Measurements from ENCODE around the gene PDE8A.

PDE8A gene

DNA sequence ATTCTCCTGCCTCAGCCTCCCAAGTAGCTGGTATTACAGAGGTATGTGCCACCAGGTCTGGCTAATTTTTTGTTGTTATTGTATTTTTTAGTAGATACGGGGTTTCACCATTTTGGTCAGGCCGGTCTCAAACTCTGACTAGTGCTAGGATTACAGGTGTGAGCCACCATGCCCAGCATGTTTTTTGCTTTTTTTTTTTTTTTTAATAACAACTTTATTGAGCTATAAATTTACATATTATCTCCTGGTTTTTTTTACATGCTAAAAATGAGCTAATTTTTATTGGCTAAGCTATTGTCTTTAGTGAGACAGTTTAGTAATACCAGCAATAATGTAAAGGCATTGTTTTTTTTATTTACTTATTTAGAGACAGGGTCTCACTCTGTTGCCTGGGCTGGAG, 105.2 kb downstream of the PDE8A start:
- TF ChIP-seq, protein P1, sequence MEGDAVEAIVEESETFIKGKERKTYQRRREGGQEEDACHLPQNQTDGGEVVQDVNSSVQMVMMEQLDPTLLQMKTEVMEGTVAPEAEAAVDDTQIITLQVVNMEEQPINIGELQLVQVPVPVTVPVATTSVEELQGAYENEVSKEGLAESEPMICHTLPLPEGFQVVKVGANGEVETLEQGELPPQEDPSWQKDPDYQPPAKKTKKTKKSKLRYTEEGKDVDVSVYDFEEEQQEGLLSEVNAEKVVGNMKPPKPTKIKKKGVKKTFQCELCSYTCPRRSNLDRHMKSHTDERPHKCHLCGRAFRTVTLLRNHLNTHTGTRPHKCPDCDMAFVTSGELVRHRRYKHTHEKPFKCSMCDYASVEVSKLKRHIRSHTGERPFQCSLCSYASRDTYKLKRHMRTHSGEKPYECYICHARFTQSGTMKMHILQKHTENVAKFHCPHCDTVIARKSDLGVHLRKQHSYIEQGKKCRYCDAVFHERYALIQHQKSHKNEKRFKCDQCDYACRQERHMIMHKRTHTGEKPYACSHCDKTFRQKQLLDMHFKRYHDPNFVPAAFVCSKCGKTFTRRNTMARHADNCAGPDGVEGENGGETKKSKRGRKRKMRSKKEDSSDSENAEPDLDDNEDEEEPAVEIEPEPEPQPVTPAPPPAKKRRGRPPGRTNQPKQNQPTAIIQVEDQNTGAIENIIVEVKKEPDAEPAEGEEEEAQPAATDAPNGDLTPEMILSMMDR (IDR thresholded peaks at IDR 0.05; ENCODE audit: unreplicated experiment in 3 of 3) = no peak
- Mint-ChIP-seq H3K36me3 (ENCODE audit: low read depth) (peaks cover 30% of the 10 kb centered on the region), H3K4me1 (no peaks in the 10 kb centered on the region), H3K9me3 (peaks cover 4% of the 10 kb centered on the region), H3K27ac (no peak overlapping the region), H3K4me3 (no peak overlapping the region), H3K27me3 (ENCODE audit: low read depth) (no peaks in the 10 kb centered on the region)

DNA sequence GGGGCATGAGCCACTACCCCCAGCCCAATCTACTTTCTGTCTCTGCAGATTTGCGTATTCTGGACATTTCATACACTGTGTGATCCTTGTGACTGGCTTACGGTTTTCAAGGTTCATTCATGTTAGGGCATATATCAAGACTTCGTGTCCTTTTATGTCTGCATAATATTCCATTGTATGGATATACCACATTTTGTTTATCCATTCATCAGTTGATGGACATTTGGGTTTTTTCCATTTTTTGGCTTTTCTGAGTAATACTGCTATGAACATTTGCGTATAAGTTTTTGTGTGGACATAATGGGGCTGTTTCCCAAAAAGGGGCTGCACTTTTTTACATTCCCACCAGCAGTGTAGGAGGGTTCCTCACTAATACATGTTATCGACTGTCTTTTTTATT, 106.6 kb downstream of the PDE8A start:
- Mint-ChIP-seq H3K27me3 (ENCODE audit: low read depth) (no peaks in the 10 kb centered on the region), H3K4me1 (no peaks in the 10 kb centered on the region), H3K36me3 (ENCODE audit: low read depth) (peaks cover 38% of the 10 kb centered on the region), H3K4me3 (no peak overlapping the region), H3K27ac (no peak overlapping the region), H3K9me3 (peaks cover 4% of the 10 kb centered on the region)
- TF ChIP-seq, protein P1 (IDR thresholded peaks at IDR 0.05; ENCODE audit: unreplicated experiment in 3 of 3) = no peak

DNA sequence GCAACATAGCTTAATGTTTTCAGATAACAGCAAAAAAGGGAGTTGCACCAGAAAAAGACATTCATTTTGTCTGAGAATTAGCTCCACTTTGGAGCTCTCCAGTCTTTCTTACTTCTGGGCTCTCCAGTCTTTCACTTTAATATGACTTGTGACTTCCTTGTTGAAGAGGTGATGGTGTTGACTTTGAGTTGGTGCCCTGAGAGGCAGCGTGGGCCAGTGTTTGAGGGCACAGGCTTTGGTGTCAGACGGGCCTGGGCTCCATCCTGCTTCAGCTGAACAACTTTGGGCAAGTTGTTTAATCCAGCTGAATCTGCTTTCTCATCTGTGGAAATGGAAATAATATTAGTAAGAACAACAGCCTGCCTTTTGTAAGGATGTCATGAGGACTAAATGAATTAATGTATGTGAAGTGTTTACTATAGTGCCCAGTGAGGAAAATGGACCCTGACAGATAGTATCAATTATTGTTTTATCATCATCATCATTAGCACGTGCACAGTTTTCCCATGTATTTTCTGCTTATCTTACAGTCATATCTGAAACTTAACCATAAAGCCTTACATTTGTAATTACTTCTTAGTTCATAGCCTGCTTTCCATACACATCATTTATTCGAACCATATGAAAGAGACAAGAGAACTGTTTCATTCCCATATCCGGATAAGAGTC, 108.4 kb downstream of the PDE8A start:
- TF ChIP-seq, protein P1 (IDR thresholded peaks at IDR 0.05; ENCODE audit: unreplicated experiment in 3 of 3) = no peak
- Mint-ChIP-seq H3K9me3 (peaks cover 4% of the 10 kb centered on the region), H3K4me3 (no peak overlapping the region), H3K27ac (no peak overlapping the region), H3K4me1 (no peaks in the 10 kb centered on the region), H3K36me3 (ENCODE audit: low read depth) (peaks cover 46% of the 10 kb centered on the region), H3K27me3 (ENCODE audit: low read depth) (no peaks in the 10 kb centered on the region)

DNA sequence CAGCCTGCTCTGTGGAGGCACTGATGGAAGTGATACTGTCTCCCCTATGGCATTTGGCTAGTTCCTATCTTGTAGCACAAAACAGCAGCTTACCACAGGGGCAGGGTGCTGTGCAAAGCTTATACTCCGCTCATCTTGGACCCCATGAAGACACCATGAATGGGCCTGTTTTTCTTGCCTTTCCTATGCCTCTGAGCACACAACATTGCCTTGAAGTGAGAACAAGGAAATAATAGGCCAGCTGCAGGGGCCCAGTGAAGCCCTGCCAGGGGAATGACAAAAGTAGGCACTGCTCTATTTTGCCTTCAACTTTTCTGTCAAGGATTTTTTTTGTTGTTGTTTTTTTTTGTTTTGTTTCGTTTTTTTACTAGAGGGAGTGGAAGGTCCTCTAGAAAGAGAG, 110.3 kb downstream of the PDE8A start:
- Mint-ChIP-seq H3K36me3 (ENCODE audit: low read depth) (peaks cover 44% of the 10 kb centered on the region), H3K9me3 (peaks cover 4% of the 10 kb centered on the region), H3K4me3 (no peak overlapping the region), H3K27me3 (ENCODE audit: low read depth) (no peaks in the 10 kb centered on the region), H3K4me1 (no peaks in the 10 kb centered on the region), H3K27ac (no peak overlapping the region)
- TF ChIP-seq, protein P1 (IDR thresholded peaks at IDR 0.05; ENCODE audit: unreplicated experiment in 3 of 3) = no peak

DNA sequence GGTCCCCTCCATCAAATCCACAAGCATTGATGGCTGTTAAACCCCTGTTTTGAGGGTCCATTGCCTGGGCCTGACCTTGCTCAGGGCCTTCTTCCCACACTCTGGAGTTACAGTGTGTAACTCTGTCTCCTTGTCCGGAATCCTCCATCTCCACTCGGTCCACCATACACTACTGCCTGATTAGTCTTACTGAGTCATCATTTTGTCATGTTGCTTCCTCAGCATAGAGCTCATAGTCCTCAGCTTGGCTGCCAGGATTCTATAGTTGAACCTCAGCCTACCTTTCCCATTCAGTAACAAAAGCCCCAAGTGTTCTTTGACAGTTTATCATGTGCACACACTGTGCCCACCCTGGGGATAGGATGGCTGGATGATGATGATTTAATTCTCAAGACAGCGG, 113.0 kb downstream of the PDE8A start:
- H3K36me3 Mint-ChIP-seq (ENCODE audit: low read depth) = peaks cover 34% of the 10 kb centered on the region
- TF ChIP-seq, protein P1 (IDR thresholded peaks at IDR 0.05; ENCODE audit: unreplicated experiment in 3 of 3) = no peak
- no peaks in the 10 kb centered on the region for H3K4me1 Mint-ChIP-seq
- no peaks in the 10 kb centered on the region for H3K27me3 Mint-ChIP-seq (ENCODE audit: low read depth)
- no peak overlapping the region for H3K27ac Mint-ChIP-seq
- no peak overlapping the region for H3K4me3 Mint-ChIP-seq
- no peaks in the 10 kb centered on the region for H3K9me3 Mint-ChIP-seq

DNA sequence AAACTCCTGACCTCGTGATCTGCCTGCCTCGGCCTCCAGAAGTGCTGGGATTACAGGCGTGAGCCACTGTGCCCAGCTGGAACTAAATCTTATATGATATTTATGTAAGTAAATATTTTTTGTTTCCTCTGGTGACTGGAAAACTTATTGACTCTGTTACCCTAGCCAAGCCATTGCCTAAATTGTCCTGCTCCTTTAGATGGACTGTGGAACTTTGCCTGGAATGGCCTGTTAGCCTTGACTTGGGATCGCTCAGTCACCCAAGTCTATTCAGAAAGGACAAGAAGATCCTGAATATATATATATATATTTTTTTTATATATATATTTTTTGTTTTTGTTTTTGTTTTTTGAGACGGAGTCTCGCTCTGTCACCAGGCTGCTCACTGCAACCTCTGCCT, 113.9 kb downstream of the PDE8A start:
- H3K36me3 Mint-ChIP-seq (ENCODE audit: low read depth) = peaks cover 27% of the 10 kb centered on the region
- TF ChIP-seq, protein P1 (IDR thresholded peaks at IDR 0.05; ENCODE audit: unreplicated experiment in 3 of 3) = no peak
- H3K4me3 Mint-ChIP-seq = no peak overlapping the region
- H3K9me3 Mint-ChIP-seq = no peaks in the 10 kb centered on the region
- H3K27ac Mint-ChIP-seq = no peak overlapping the region
- H3K27me3 Mint-ChIP-seq (ENCODE audit: low read depth) = no peaks in the 10 kb centered on the region
- no peaks in the 10 kb centered on the region for H3K4me1 Mint-ChIP-seq
